PC-3 (cell line): ENCODE data around the gene ZNF648. TPM values are rescaled to one million over a fixed set of nuclear protein-coding genes. Genes with fewer than 3 reads are reported as not detected.

Experiments
- ATAC-seq: fragments of 200-7000 bp; cut with Tn5 transposase; 2 replicates; pipeline ENCODE4 v1.9.1; 2020; ENCODE audit warnings: mild to moderate bottlenecking, moderate library complexity
- BruUV-seq: library from RNA; stranded (reverse); fragments of 400-500 nt; replicated peaks from 2 replicates; lab custom pipeline; 2021; lab: Mats Ljungman, UMichigan
- CTCF ChIA-PET: fragments of 300-600 bp; sonication (Branson Sonifier 250); formaldehyde crosslinking; loops from one replicate; lab custom pipeline; 2022; ENCODE audit warnings: antibody characterized with exemption; lab: Charles Lee
- POLR2A ChIA-PET: fragments of 300-600 bp; sonication (Branson Sonifier 250); formaldehyde crosslinking; loops from one replicate; lab custom pipeline; 2022; ENCODE audit warnings: antibody characterized with exemption; ENCODE audit not compliant: unreplicated experiment; lab: Charles Lee
- DNase-seq: peaks from one replicate; pipeline ENCODE4 v3.0.0-alpha.2; 2015
- H2AFZ ChIP-seq: fragments of 300-600 bp; sonication (generic); 2 replicates; pipeline ENCODE4 v1.6.0; 2016; ENCODE audit warnings: antibody characterized with exemption, low read length
- H3F3A ChIP-seq: fragments of 300-600 bp; sonication (generic); one replicate; pipeline ENCODE4 v1.6.0; 2017; ENCODE audit warnings: antibody characterized with exemption, low read length, control low read depth, mild to moderate bottlenecking; ENCODE audit not compliant: unreplicated experiment
- H3K27ac ChIP-seq: fragments of 300-600 bp; sonication (generic); 2 replicates; pipeline ENCODE4 v1.5.1; 2016; ENCODE audit warnings: mild to moderate bottlenecking, low read length
- H3K27me3 ChIP-seq: fragments of 300-600 bp; sonication (generic); 2 replicates; pipeline ENCODE4 v1.6.1; 2016; ENCODE audit warnings: low read length, mixed read lengths
- H3K36me3 ChIP-seq: fragments of 300-600 bp; sonication (generic); 2 replicates; pipeline ENCODE4 v1.6.1; 2016; ENCODE audit warnings: low read depth, mixed run types, low read length, mixed read lengths
- H3K4me1 ChIP-seq: fragments of 300-600 bp; sonication (generic); 2 replicates; pipeline ENCODE4 v1.5.1; 2016; ENCODE audit warnings: low read length; ENCODE audit not compliant: insufficient read depth
- H3K4me2 ChIP-seq: fragments of 300-600 bp; sonication (generic); 2 replicates; pipeline ENCODE4 v1.6.0; 2016; ENCODE audit warnings: low read length
- H3K4me3 ChIP-seq: fragments of 300-600 bp; sonication (generic); 2 replicates; pipeline ENCODE4 v1.5.1; 2016; ENCODE audit warnings: mild to moderate bottlenecking, low read length, mixed read lengths
- H3K79me2 ChIP-seq: fragments of 300-600 bp; sonication (generic); 2 replicates; pipeline ENCODE4 v1.6.1; 2017; ENCODE audit warnings: low read length, mixed read lengths
- H3K9ac ChIP-seq: fragments of 300-600 bp; sonication (generic); 2 replicates; pipeline ENCODE4 v1.6.0; 2016; ENCODE audit warnings: mild to moderate bottlenecking, low read length
- H3K9me2 ChIP-seq: fragments of 300-600 bp; sonication (generic); replicated peaks from 2 replicates; pipeline ENCODE4 v1.6.1; 2016; ENCODE audit warnings: mixed run types, low read length, mixed read lengths
- H3K9me3 ChIP-seq: fragments of 300-600 bp; sonication (generic); 2 replicates; pipeline ENCODE4 v1.6.1; 2016; ENCODE audit warnings: low read length, mixed read lengths
- H4K20me1 ChIP-seq: fragments of 300-600 bp; sonication (generic); 2 replicates; pipeline ENCODE4 v1.6.1; 2016; ENCODE audit warnings: low read length, mixed read lengths
- CTCF ChIP-seq: fragments of 300-600 bp; sonication (generic); conservative IDR thresholded peaks from 2 replicates; pipeline ENCODE4 v1.5.1; 2017; ENCODE audit warnings: antibody characterized with exemption, low read depth, mild to moderate bottlenecking, low read length
- EZH2 ChIP-seq: fragments of 300-600 bp; sonication (generic); IDR thresholded peaks from one replicate; pipeline ENCODE4 v1.6.1; 2017; ENCODE audit warnings: antibody characterized with exemption, mild to moderate bottlenecking, low read length; ENCODE audit not compliant: unreplicated experiment
- EZH2phosphoT487 ChIP-seq: fragments of 300-600 bp; sonication (generic); IDR thresholded peaks from 2 replicates; pipeline ENCODE4 v1.6.1; 2018; ENCODE audit warnings: mild to moderate bottlenecking, antibody characterized with exemption, low read length, borderline replicate concordance
- intact Hi-C: fragments of 100-400 bp; cut with micrococcal nuclease; formaldehyde crosslinking; loops from 2 replicates; pipeline ENCODE4 v1.9.0; 2023
- total RNA-seq: library from RNA; depleted of rRNA; stranded (reverse); fragments of >200 nt; gene quantifications from 2 replicates; pipeline ENCODE4 v1.2.3, GENCODE V29; 2014

The ZNF648 gene
- total RNA-seq, 1 experiment from 2014 or later: not detected

GRCh38 chr1:182093781-182094180, 32.3 kb upstream of the ZNF648 start:
- H4K20me1 ChIP-seq: no peaks in the 10 kb centered on the region
- no peak overlapping the region for H3K9ac ChIP-seq
- no peak overlapping the region for H3K4me3 ChIP-seq
- H3K36me3 ChIP-seq: no peaks in the 10 kb centered on the region
- POLR2A ChIA-PET: no interaction called here
- ATAC-seq (no peak), DNase-seq (no peak)
- H3K27ac ChIP-seq: no peak overlapping the region
- BruUV-seq: no TSS peak
- no peaks in the 10 kb centered on the region for H3K79me2 ChIP-seq
- no peaks in the 10 kb centered on the region for H3K9me3 ChIP-seq
- H3F3A ChIP-seq: no peaks in the 10 kb centered on the region
- CTCF ChIA-PET: no interaction called here
- H2AFZ ChIP-seq: no peak overlapping the region
- H3K27me3 ChIP-seq: no peaks in the 10 kb centered on the region
- intact Hi-C loops: no loop called here
- peaks cover 16% of the 10 kb centered on the region for H3K4me1 ChIP-seq
- TF ChIP-seq EZH2phosphoT487: no peak
- no peak for TF ChIP-seq EZH2
- TF ChIP-seq CTCF: no peak
- no peaks in the 10 kb centered on the region for H3K9me2 ChIP-seq
- H3K4me2 ChIP-seq: no peak overlapping the region

GRCh38 chr1:182092336-182092735, 30.8 kb upstream of the ZNF648 start:
- H3K4me3 ChIP-seq: no peak overlapping the region
- no peak for TF ChIP-seq EZH2phosphoT487
- ChIA-PET POLR2A (no interaction called here), CTCF (no interaction called here)
- no peak overlapping the region for H2AFZ ChIP-seq
- no peaks in the 10 kb centered on the region for H3K9me2 ChIP-seq
- no TSS peak for BruUV-seq
- no peak overlapping the region for H3K9ac ChIP-seq
- H3K27me3 ChIP-seq: no peaks in the 10 kb centered on the region
- H4K20me1 ChIP-seq: no peaks in the 10 kb centered on the region
- H3K4me2 ChIP-seq: no peak overlapping the region
- intact Hi-C loops: no loop called here
- DNase-seq: no peak
- no peaks in the 10 kb centered on the region for H3K36me3 ChIP-seq
- no peak overlapping the region for H3K27ac ChIP-seq
- H3K4me1 ChIP-seq: peaks cover 28% of the 10 kb centered on the region
- no peaks in the 10 kb centered on the region for H3K9me3 ChIP-seq
- no peaks in the 10 kb centered on the region for H3F3A ChIP-seq
- no peaks in the 10 kb centered on the region for H3K79me2 ChIP-seq
- ATAC-seq: no peak

GRCh38 chr1:182091083-182091482, 29.6 kb upstream of the ZNF648 start:
- Histone ChIP-seq H3K79me2 (no peaks in the 10 kb centered on the region), H3K27ac (no peak overlapping the region), H3K9me3 (no peaks in the 10 kb centered on the region), H3K9me2 (no peaks in the 10 kb centered on the region), H4K20me1 (no peaks in the 10 kb centered on the region), H3K36me3 (no peaks in the 10 kb centered on the region), H2AFZ (no peak overlapping the region), H3K27me3 (no peaks in the 10 kb centered on the region), H3K9ac (no peak overlapping the region), H3K4me1 (peaks cover 19% of the 10 kb centered on the region), H3F3A (no peaks in the 10 kb centered on the region), H3K4me3 (no peak overlapping the region), H3K4me2 (no peak overlapping the region)
- TF ChIP-seq EZH2: no peak
- BruUV-seq: no TSS peak
- ChIA-PET CTCF (no interaction called here), POLR2A (no interaction called here)
- ATAC-seq (no peak), DNase-seq (no peak)
- intact Hi-C loops: no loop called here

GRCh38 chr1:182087719-182088350, 26.3 kb upstream of the ZNF648 start:
- ChIA-PET CTCF (no interaction called here), POLR2A (no interaction called here)
- peaks cover 15% of the 10 kb centered on the region for H3K4me1 ChIP-seq
- TF ChIP-seq EZH2phosphoT487 (no peak), CTCF (no peak), EZH2 (no peak)
- H3K4me2 ChIP-seq: no peak overlapping the region
- H3K9ac ChIP-seq: no peak overlapping the region
- no peaks in the 10 kb centered on the region for H4K20me1 ChIP-seq
- no peaks in the 10 kb centered on the region for H3K9me2 ChIP-seq
- no TSS peak for BruUV-seq
- no peaks in the 10 kb centered on the region for H3K9me3 ChIP-seq
- H3K27ac ChIP-seq: no peak overlapping the region
- ATAC-seq: no peak
- H3K4me3 ChIP-seq: no peak overlapping the region
- H2AFZ ChIP-seq: no peak overlapping the region
- intact Hi-C loops: loop anchor here (10.0 kb wide), 4 partner anchors 97 to 697 kb away; partner anchors contain the start of gene NPL
- no peaks in the 10 kb centered on the region for H3K27me3 ChIP-seq
- DNase-seq: peak; percentile 48
- H3K36me3 ChIP-seq: no peaks in the 10 kb centered on the region
- H3K79me2 ChIP-seq: no peaks in the 10 kb centered on the region
- no peaks in the 10 kb centered on the region for H3F3A ChIP-seq
